ENCODE measurements around the gene ANKMY1. TPM values are rescaled to one million over a fixed set of nuclear protein-coding genes. Genes with fewer than 3 reads are reported as not detected.
A peak's percentile ranks its signal among the peaks of the same experiment; 100 is the strongest.

Gene ANKMY1
- total RNA-seq, 1 donor from 2014 or later, result 7.2 TPM

DNA sequence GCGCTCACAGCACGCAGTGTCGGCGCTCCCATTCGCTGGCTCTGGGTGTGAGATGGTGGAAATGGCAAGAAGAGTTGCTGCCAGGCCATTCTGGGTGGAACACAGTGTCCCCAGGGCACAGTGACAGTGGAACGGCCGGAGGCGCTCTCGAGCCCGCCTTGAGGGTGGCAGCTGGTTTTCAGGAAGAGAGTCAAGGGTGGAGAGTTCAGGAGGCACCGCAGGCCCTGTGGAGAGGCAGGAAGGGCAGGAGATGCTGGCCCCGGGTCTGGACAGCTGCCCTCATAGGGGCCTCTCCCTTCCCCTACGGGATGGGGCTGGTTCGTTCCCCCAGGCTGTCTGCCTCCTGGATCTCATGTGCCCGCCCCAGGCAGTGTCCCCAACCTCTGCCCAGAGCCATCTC is 109.9 kb downstream of the ANKMY1 start:
- Histone ChIP-seq H3K4me3 (ENCODE audit: insufficient read depth, low read depth, low read length) (no peak overlapping the region), H3K27me3 (ENCODE audit: insufficient read depth, low read length) (no peaks in the 10 kb centered on the region), H2AFZ (ENCODE audit: low read depth, low read length) (no peak overlapping the region), H3K9me3 (ENCODE audit: insufficient read depth, low read depth, low read length) (no peaks in the 10 kb centered on the region), H3K27ac (ENCODE audit: low read depth, low read length) (no peak overlapping the region), H3K36me3 (ENCODE audit: insufficient read depth, low read length) (no peaks in the 10 kb centered on the region), H3K4me1 (ENCODE audit: insufficient read depth, low read length) (peaks cover 37% of the 10 kb centered on the region), H3K9ac (ENCODE audit: low read length) (no peak overlapping the region), H4K20me1 (ENCODE audit: insufficient read depth, low read length) (peaks cover 95% of the 10 kb centered on the region), H3K79me2 (ENCODE audit: insufficient read depth, low read length) (peaks cover 97% of the 10 kb centered on the region), H3K4me2 (ENCODE audit: low read length) (no peak overlapping the region)
- TF ChIP-seq EZH2 (IDR thresholded peaks at IDR 0.05; ENCODE audit: insufficient read depth, low read length), result no peak
- TF ChIP-seq, protein P1, sequence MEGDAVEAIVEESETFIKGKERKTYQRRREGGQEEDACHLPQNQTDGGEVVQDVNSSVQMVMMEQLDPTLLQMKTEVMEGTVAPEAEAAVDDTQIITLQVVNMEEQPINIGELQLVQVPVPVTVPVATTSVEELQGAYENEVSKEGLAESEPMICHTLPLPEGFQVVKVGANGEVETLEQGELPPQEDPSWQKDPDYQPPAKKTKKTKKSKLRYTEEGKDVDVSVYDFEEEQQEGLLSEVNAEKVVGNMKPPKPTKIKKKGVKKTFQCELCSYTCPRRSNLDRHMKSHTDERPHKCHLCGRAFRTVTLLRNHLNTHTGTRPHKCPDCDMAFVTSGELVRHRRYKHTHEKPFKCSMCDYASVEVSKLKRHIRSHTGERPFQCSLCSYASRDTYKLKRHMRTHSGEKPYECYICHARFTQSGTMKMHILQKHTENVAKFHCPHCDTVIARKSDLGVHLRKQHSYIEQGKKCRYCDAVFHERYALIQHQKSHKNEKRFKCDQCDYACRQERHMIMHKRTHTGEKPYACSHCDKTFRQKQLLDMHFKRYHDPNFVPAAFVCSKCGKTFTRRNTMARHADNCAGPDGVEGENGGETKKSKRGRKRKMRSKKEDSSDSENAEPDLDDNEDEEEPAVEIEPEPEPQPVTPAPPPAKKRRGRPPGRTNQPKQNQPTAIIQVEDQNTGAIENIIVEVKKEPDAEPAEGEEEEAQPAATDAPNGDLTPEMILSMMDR (IDR thresholded peaks at IDR 0.05; ENCODE audit: insufficient read depth, low read depth, low read length), result no peak
- Mint-ChIP-seq H3K9me3 (ENCODE audit: unreplicated experiment) (no peaks in the 10 kb centered on the region), H3K27me3 (ENCODE audit: low read depth, unreplicated experiment) (no peaks in the 10 kb centered on the region), H3K36me3 (ENCODE audit: low read depth, unreplicated experiment) (no peaks in the 10 kb centered on the region), H3K27ac (ENCODE audit: unreplicated experiment) (no peak overlapping the region), H3K4me1 (ENCODE audit: low read depth, unreplicated experiment) (peaks cover 21% of the 10 kb centered on the region), H3K4me3 (ENCODE audit: unreplicated experiment) (no peak overlapping the region)
- FAIRE-seq (no peak), DNase-seq (ENCODE audit: low read depth) (no peak)

GRCh38 chr2:240447331-240447730 is 110.5 kb downstream of the ANKMY1 start:
- H3K27ac Mint-ChIP-seq (ENCODE audit: unreplicated experiment), result peak overlapping the region; percentile 77
- no peak overlapping the region for H3K4me3 ChIP-seq (ENCODE audit: insufficient read depth, low read depth, low read length)
- no peak overlapping the region for H3K9ac ChIP-seq (ENCODE audit: low read length)
- no peak overlapping the region for H3K27ac ChIP-seq (ENCODE audit: low read depth, low read length)
- TF ChIP-seq, protein P1 (IDR thresholded peaks at IDR 0.05; ENCODE audit: insufficient read depth, low read depth, low read length), result no peak
- no peak for TF ChIP-seq EZH2 (IDR thresholded peaks at IDR 0.05; ENCODE audit: insufficient read depth, low read length)
- peaks cover 99% of the 10 kb centered on the region for H3K79me2 ChIP-seq (ENCODE audit: insufficient read depth, low read length)
- H3K4me1 ChIP-seq (ENCODE audit: insufficient read depth, low read length), result peaks cover 36% of the 10 kb centered on the region
- H3K36me3 ChIP-seq (ENCODE audit: insufficient read depth, low read length), result no peaks in the 10 kb centered on the region
- H3K4me1 Mint-ChIP-seq (ENCODE audit: low read depth, unreplicated experiment), result peaks cover 21% of the 10 kb centered on the region
- H4K20me1 ChIP-seq (ENCODE audit: insufficient read depth, low read length), result peaks cover 100% of the 10 kb centered on the region
- no peak overlapping the region for H2AFZ ChIP-seq (ENCODE audit: low read depth, low read length)
- H3K27me3 Mint-ChIP-seq (ENCODE audit: low read depth, unreplicated experiment), result no peaks in the 10 kb centered on the region
- DNase-seq (ENCODE audit: low read depth) (no peak), FAIRE-seq (no peak)
- H3K9me3 ChIP-seq (ENCODE audit: insufficient read depth, low read depth, low read length), result no peaks in the 10 kb centered on the region
- H3K36me3 Mint-ChIP-seq (ENCODE audit: low read depth, unreplicated experiment), result no peaks in the 10 kb centered on the region
- no peaks in the 10 kb centered on the region for H3K9me3 Mint-ChIP-seq (ENCODE audit: unreplicated experiment)
- no peaks in the 10 kb centered on the region for H3K27me3 ChIP-seq (ENCODE audit: insufficient read depth, low read length)
- no peak overlapping the region for H3K4me2 ChIP-seq (ENCODE audit: low read length)
- H3K4me3 Mint-ChIP-seq (ENCODE audit: unreplicated experiment), result no peak overlapping the region

DNA sequence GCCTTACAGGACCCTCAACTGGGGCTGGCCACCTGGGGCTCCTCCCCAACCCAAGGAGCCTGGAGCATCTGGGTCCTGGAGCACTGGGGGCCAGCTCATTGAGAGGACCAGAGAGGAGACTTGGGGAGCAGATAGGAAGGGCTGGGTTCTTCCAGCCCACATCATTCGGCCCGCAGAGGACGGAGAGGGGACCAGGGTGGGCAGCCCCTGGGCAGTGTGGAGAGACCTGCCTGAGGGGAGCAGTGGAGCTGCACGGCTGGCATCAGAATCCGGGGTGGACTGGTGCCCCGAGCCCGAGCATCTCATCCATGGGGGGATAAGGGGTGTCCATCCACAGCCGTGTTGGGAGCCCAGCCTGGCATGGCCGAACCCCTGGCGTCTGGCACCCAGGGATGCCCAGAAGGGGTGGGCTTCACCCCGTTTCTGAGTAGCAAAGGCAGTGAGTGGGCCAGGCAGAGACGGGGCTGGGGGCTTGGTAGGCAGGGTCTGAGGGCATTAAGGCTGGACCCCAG is 111.1 kb downstream of the ANKMY1 start:
- no peaks in the 10 kb centered on the region for H3K36me3 Mint-ChIP-seq (ENCODE audit: low read depth, unreplicated experiment)
- TF ChIP-seq, protein P1 (IDR thresholded peaks at IDR 0.05; ENCODE audit: insufficient read depth, low read depth, low read length), result no peak
- no peak for TF ChIP-seq EZH2 (IDR thresholded peaks at IDR 0.05; ENCODE audit: insufficient read depth, low read length)

More for the DNA sequence above, 111.1 kb downstream of the ANKMY1 start:
- peak overlapping the region; percentile 77 for H3K27ac Mint-ChIP-seq (ENCODE audit: unreplicated experiment)
- Histone ChIP-seq H2AFZ (ENCODE audit: low read depth, low read length) (no peak overlapping the region), H3K4me1 (ENCODE audit: insufficient read depth, low read length) (peaks cover 30% of the 10 kb centered on the region), H3K79me2 (ENCODE audit: insufficient read depth, low read length) (peaks cover 99% of the 10 kb centered on the region), H3K4me3 (ENCODE audit: insufficient read depth, low read depth, low read length) (no peak overlapping the region), H3K9me3 (ENCODE audit: insufficient read depth, low read depth, low read length) (no peaks in the 10 kb centered on the region), H3K9ac (ENCODE audit: low read length) (no peak overlapping the region), H3K4me2 (ENCODE audit: low read length) (no peak overlapping the region), H4K20me1 (ENCODE audit: insufficient read depth, low read length) (peaks cover 100% of the 10 kb centered on the region), H3K27me3 (ENCODE audit: insufficient read depth, low read length) (no peaks in the 10 kb centered on the region), H3K36me3 (ENCODE audit: insufficient read depth, low read length) (no peaks in the 10 kb centered on the region), H3K27ac (ENCODE audit: low read depth, low read length) (no peak overlapping the region)
- no peak for FAIRE-seq
- H3K27me3 Mint-ChIP-seq (ENCODE audit: low read depth, unreplicated experiment), result no peaks in the 10 kb centered on the region
- H3K4me3 Mint-ChIP-seq (ENCODE audit: unreplicated experiment), result no peak overlapping the region
- no peaks in the 10 kb centered on the region for H3K9me3 Mint-ChIP-seq (ENCODE audit: unreplicated experiment)
- no peak for DNase-seq (ENCODE audit: low read depth)
- H3K4me1 Mint-ChIP-seq (ENCODE audit: low read depth, unreplicated experiment), result peaks cover 17% of the 10 kb centered on the region

All from astrocyte (in vitro differentiated cells and primary cell).